GM18867 (cell line): ENCODE data around the gene LHX4.

Source experiments
- ATAC-seq: cut with Tn5 transposase; IDR thresholded peaks from one replicate; pipeline ENCODE4 v1.9.1; 2021; ENCODE audit warnings: mild to moderate bottlenecking, moderate library complexity; ENCODE audit not compliant: unreplicated experiment

Gene LHX4

DNA sequence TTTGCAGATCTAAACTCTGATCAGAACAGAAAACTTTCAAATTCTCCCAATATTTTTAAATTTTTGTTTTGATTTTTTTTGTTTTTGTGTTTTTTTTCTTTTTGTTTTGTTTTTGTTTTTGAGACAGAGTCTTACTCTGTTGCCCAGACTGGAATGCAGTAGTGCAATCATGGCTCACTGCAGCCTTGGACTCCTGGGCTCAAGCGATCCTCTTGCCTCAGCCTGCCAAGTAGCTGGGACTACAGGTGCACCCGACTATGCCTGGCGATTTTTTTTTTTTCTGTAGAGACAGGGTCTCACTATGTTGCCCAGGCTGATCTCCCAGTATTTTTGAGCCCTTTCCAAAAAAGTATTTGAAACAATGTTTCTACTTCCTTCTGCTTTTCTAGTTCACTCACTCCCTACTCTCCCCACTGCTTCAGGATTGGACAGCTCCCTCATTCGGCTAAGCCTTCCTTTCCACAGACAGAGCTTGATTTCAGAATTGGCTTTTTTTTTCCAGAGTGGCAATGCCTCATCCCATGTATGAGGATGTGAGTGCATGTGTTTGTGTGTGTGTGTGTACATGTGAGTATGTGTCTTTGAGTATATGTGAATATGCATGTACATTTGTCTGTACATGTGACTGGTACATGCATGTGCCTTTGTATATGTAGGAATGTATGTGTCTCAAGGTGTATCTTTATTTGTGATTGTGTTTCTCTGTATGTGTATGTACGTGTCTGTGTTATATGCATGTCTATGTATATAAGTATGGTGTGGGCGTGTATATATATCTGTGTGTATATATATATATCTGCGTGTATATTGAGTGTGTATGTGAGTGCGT is 11.9 kb downstream of the LHX4 start:
- ATAC-seq: no peak

DNA sequence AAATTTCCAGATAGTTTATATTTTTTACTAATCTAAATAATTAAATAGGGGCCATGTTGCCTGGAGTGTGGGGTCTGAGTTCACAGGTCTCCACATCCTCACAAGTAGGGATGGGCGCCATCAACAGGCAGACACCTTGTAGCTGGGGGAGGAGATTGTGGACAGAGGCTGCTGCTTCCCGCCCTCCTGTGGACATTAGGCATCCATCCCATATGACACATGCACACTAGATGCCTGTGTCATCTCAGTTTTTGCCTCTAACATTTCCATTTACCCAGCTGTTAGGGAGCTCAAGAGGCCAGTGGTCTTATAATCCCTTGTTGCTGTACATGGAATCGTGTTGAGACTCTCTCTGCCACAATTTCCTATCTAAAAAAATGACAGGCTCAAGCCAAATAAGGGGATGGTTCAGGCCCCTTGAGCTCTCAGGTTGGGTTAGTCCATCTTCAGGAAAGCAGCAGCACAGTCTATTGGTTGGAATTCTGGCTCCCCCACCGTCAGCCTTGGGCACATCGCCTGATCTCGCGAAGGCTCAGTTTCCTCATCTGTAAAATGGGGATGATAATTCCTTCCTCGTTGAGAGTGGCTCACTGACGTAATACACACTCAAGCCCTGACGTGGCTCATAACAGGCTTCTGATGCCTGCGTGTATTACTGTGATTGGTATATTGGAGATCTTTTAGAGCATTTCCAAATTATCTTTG is 13.6 kb downstream of the LHX4 start:
- no peak for ATAC-seq

DNA sequence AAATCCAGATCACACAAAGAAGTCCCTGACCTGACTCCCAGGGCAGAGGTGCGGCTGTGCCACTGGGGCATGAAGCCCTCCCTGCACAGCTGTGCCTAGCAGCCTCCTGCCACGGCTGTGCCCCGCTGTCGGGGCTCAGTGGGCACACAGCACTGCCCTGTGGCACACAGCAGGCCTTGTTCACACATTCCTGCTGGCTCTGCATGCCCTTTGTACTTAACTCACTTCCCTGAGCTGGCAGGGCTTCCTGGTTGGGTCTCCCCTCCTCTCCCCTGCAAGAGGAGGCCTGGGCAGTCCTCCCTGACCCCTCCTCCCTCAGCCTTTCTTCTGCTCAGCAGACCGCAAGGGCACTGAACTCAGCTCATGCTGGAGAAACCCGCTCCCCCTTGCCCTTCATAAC is 14.8 kb downstream of the LHX4 start:
- ATAC-seq: no peak

DNA sequence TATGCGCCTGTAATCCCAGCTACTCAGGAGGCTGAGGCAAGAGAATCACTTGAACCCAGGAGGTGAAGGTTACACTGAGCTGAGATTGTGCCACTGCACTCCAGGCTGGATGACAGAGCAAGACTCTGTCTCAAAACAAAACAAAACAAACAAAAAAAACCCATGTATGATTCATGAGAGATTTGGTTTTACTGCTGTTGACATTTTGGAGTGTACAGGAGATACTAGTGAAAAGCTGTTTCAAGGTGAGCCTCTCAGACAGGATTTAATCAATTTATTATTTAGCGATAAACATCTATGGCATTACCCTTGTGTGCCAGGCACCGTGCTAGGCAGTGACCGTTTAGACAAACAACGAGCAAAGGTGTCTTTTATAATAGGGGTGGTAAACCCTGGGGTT is 16.5 kb downstream of the LHX4 start:
- ATAC-seq: no peak

DNA sequence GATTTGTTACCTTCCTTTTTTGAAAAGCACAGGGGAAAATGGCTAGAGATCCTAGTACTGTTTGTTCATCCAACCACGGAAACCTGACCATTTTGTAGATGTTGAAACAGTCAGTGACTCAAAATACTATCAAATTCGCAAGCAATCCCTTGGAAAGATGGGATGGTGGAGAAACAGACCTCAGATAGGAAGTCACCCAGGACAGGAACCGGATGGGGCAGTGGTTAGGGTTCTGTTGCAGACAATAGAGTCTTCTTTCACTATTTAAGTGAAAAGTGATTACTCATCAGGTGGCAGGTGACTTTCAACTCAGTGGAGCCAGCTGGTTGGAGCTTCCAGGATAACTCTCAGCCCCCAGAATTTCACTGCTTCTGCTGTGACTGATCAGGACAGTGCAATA is 17.0 kb downstream of the LHX4 start:
- no peak for ATAC-seq

DNA sequence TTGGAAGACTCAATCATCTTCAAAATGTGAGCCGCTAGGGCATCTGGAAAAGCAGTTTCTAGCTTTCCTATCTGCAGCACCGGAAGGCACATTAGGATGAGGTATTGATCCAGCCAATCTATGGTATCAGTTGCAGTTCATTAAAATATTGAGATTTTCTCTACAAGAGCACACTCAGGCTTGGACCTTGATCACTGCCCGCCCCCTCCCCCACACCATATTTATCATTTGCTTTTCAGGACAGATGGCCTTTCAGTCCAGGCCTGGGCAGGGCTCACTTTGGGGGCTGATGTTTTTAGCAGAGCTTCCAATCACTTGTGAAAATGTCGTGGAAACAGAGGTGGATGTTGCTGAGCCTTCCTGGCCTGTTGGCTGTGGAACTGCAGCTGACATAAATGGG is 17.5 kb downstream of the LHX4 start:
- no peak for ATAC-seq

DNA sequence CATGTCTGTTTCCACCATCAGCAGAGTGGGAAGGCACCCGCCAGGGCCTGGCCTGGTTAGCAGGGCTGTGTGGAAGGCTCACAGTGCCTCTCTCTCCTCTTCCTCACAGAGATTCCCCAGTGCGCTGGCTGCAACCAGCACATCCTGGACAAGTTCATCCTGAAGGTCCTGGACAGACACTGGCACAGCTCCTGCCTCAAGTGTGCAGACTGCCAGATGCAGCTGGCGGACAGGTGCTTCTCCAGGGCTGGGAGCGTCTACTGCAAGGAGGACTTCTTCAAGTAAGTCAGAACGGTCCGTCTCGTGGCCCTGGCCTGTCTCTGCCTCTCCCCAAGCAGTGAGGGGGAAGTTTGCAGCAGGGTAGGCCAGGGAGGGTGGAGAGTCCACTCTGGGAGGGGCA is 18.1 kb downstream of the LHX4 start:
- no peak for ATAC-seq

DNA sequence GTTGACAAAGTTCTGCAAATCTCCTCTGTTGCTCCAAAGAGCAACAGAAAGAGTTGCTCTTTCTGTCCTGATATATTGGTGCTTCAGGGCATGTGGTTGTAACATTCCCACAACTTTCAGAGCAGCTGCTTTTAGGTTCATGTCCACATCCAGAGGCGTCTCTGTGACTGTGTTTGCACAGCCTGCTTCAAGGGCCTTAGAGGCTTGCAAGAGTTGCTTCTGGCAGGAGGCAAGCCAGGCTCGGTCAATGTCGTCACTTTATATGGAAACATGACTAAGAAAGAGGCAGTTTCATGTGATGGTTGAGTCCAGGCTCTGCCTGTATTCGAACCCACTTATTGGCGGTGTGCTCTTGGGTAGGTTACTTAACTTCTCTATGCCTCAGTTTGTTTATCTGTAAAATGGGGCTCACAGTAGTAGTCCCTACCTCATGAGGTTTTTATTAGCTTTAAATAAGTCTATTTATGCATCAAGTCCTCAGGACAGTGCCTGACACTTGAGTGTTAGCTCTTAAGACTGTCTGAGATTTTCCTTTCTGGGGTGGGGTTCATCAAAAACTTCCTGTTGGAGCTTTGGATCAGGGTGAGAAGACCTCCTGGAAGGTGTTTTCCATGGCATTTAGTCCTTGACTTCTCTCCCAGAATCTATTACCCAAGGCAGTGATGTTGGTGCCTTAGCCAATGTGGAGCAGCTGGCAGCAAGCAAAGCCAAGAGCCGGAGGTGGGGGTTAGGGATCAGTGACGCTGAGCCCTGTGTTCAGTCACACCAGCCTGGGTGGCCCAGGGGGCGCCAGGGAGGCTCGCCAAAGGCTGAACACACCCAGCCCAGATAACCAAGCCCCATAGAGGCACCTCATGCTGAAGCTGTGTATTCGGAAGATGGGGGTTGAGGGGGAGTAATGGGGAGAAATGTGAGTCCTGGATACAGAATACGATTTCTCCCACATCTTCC is 18.9 kb downstream of the LHX4 start:
- no peak for ATAC-seq

DNA sequence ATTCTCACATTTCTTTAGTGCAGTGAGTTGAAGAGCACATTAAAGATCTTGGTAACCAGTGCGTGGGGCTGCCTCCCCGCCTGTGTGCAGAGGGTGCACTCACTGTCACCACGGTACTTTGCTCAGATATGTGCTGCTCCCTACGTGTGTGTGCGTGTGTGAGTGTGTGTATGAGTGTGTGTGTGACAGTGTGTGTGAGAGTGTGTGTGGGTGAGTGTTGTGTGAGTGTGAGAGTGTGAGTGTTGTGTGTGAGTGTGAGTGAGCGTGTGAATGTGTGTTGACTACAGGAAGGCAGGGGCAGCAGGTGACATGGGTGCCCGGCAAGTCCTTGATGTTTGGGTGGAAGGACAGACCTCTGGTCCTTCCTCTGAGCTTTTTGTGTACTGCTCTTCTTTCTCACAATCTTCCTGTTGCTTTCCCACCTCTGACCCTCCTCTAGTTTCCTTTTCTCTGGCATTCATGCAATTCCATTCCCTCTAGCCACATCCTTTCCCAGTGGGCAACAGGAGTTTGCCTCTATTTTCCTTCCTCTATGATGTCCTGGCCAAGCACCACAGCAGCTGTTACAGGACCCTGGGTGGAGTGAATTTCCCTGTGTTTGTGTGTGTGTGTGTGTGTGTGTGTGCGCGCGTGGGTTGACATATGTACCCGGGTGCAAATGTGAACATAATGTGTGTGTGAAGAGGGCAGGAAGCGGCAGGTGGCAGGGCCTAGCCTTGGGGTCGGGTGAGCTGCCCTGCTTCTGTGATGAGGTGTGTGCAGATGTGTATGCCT is 19.8 kb downstream of the LHX4 start:
- no peak for ATAC-seq

DNA sequence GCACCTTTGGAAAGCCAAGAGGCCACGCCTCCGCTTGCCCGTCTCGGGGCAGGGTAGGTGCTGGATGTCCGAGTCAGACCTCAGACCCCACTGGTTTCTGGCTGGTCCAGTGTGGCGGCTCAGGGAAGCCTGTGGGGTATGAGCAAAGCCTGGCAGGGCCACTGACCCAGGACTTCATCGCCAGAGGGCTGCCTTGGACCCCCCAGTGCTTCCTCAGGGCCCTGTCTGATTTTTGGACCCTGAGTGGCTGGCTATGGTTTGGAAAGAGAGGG is 20.4 kb downstream of the LHX4 start:
- ATAC-seq: no peak

DNA sequence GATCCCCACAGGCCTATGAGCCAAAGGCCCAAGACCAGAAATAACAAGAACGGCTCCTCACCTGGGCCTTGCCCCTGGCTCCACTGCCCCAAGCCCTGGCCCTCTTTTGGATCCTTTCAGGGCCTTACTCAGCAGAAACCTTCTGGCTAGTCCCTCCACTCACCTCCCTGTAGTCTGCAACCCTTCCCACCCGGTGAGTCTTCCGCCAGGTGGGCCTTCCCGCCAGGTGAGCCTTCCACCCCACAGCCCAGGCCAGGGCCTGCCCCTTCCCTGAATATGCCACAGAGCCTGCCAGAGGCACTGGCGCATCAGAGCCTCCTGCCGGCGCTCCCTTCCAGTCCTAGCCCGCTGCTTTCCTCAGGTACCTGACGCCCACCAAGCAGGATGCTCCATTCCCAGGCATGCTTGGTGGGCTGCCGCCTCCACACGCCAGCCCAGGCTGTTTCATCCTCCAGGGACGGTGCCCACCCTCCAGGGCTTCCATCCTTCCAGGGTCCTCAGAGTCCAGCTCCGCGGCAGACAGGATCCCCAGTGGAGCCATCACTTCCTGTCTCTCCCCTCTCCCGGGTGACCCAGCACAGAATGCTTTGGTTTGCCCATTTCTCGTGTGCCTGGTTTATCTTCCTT is 20.9 kb downstream of the LHX4 start:
- ATAC-seq: no peak

DNA sequence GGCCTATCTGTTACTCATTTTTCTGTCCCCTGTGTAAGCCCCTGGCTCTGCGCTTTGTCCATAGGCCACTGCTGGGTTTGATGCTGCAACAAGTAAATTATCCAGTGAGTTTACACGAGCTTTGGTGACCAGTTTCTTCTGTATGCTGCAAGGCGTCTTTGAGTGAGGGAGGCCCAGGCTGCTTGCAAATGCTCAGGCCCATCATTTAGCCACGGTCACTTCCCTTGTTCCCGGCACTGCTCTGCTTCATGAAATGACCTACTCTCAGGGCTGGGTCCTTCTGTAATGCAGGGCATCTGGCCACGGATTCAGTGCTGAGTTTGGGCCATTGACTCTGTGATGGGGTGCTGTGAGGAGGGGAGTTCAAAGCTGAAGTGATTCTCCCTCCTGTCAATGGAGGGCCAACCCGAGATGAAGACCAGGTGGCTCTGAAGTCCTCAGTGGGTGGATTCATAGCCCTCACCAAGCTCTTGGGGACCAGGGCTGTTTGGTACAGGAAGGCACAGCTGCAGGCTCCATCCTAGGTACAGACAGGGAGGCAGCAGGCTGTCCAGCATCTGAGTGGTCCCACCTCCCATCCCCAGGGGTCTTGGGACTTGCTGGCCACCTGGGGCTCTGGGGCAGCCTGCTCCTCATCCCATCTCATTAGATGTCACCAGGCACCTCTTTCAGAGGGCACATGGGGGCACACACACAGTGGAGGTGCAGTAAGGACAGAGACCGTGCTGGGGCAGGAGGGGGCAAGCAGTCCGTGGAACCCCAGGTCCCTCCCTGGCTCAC is 21.7 kb downstream of the LHX4 start:
- ATAC-seq: no peak

DNA sequence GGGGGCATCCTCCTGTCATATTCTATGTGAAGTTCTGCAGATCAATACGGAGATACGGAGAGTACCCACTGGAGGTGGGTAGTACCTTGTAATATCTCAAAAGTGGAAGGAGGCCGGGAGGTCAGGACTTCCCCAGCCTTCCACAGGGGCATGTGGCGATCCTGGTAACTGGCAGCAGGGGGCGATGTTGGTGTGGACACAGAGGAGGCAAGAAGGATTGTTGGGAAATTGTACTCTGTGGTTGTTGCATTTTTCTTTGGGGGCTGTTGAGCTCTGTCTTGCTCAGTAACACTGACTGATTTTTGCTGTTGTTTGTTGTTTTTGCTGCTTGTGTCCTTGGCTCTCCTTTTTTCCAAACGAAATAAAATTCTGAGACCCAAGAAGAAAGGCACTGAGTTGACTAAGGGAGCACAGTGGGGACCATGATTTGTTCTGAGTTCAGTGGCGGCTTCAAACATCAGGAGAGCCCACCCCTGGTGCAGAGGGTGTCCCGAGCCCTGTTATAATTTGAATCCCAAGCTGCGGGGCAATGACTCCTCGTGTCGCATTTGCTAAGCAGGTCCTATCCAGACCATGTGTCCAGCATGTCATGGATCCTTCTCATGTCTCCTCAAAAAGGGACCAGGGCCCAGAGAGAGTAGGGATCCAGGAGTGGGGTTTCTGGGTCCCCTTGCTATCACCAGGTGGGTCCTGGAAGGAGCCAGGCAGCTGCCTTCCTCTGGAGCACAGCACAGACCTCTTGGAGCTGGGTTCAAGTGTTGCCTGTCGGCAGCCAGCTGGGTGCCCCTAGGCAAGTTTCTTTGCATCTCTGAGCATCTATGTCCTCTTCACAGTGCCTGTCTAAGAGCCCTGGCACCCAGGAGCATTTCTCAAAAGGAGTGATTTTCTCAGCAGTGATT is 22.8 kb downstream of the LHX4 start:
- ATAC-seq: peak; percentile 64

DNA sequence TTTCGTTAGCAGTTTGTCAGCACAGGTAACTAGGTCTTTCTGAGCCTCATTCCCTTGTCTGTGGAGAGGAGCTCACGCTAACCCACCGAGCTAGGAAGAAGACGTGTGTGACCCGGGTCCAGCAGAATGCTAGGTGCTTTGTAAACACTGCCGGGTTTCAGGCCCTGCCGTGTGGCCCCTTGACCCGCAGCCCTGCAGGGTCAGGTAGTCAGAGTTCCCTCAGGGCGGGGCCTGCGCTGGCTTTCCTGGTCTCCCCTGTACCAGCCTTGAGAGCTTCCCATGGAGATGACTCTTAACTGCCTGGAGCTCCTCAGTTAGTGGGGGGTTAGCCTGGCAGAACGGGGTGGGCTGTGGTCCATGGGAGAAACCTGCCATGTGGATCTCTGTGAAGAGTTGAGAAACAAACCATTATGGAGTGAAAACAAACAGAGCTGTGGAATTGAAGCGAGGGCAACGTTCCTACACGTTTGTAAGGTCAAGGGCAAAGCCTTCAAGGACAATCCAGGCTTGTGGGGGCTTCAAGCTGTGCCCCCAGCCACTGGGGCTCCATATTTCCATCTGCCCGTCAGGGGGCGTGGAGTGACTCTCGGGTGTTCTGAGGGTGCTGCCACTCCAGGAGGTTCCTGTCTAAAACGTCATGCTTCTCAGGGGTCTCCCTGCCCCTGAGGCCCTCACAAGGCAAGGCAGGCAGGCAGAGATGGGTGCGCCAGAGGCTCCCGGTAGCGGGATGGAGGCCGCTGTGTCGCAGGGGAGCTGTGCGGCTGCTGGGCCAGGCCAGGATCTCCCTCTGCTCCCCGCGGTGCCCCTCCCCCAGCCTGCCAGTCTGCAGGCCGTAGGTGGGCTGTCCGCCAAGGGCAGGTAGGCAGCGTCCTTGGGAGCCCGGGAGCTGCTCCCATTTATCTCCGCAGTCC is 23.8 kb downstream of the LHX4 start:
- ATAC-seq: no peak

DNA sequence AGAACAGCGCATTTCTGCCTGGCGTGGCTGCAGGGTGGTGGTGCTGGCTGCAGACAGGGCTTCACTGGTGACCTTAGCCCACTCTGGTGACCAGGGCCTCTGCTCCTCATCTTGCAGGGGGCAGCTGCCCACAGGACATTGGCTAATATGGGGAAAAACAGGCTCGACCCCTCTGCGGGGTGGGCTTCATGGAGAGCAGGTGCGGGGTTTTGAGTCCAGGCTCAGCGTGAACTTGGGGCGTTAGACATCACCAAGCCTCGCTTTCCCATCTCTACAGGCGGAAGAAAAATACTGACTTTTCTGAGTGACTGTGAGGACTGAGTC is 24.4 kb downstream of the LHX4 start:
- no peak for ATAC-seq

DNA sequence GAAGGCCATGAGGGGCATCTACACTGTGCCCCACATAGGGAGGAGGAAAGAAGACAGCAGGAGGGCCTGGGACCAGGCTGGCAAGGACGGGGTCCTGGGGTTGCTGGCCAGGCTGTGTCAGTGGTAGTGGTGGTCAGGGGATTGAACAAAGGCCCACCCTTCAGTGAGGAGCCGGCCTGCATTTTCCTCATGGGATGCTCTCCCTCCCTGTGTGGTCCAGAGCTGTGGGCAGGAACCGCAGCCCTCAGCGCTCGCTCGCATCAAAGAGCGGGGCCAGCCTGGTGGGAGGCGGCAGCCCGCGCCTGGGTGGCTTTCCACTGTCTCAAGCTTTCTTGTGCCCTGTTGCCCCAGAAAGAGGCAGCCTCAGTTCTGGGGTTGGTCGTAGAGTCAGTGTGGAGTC is 24.8 kb downstream of the LHX4 start:
- ATAC-seq: no peak

DNA sequence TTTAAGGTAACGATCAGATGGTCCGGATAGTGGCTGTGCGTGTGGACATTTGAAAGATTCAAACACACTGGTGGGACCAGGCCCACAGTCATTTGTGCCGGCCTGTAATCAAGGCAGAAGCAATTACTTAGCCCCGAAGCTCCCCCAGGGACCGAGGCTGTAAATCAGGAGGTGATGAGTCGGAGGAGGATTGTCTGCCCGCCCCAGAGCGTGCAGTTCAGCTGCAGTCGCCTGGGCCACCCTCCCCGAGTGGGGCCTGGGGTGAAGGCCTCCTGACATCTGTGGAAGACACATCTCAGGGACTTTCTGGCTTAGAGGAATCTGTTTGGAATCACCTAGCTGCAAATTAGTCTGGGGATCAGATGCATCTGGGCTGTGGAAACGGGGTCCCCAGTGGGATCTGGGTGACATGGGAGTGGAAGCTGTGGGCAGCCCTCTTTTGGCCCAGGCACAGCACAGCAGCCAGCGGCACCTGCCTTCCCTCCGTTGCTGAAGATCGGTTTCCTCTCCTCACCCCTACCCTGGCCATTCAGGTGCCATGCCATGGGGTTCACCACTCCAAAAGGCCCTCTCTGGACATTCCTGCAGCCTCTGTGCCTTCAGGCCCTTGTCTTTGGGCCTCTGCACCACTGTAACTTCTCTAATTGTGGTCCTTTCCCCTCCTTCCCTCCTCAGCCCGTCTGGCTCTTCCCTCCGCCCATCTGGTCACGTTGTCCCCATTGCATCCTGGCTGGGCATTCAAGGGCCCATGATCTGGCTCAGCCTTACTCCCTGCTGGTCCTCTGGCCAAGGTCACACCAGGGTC is 25.7 kb downstream of the LHX4 start:
- ATAC-seq: no peak
